IPS DF 6.9 (cell line): Measurements from ENCODE around the gene MYLIP.

Experiments used
- DNase-seq: peaks from one replicate; pipeline ENCODE4 v3.0.0-alpha.2; 2013; ENCODE audit warnings: low read depth, low spot score
- H3K27ac ChIP-seq: one replicate; pipeline ENCODE4 v1.5.1; 2013; ENCODE audit warnings: low read length, control low read depth
- H3K27me3 ChIP-seq: 2 replicates; pipeline ENCODE4 v1.6.1; 2013; ENCODE audit warnings: mild to moderate bottlenecking, low read length; ENCODE audit not compliant: control insufficient read depth, insufficient read depth
- H3K36me3 ChIP-seq: 2 replicates; pipeline ENCODE4 v1.6.1; 2013; ENCODE audit warnings: low read length; ENCODE audit not compliant: control insufficient read depth, insufficient read depth
- H3K4me1 ChIP-seq: 2 replicates; pipeline ENCODE4 v1.6.1; 2013; ENCODE audit warnings: low read length; ENCODE audit not compliant: control insufficient read depth, insufficient read depth
- H3K4me3 ChIP-seq: 2 replicates; pipeline ENCODE4 v1.5.1; 2013; ENCODE audit warnings: mild to moderate bottlenecking, low read length
- H3K9me3 ChIP-seq: 2 replicates; pipeline ENCODE4 v1.6.1; 2013; ENCODE audit warnings: low read length, inconsistent platforms; ENCODE audit not compliant: control insufficient read depth, insufficient read depth
- WGBS: extraction: QIAGEN DNeasy Blood & Tissue Kit; methylation state at CpG from one replicate; pipeline ENCODE4 v1.1.7; 2013; ENCODE audit warnings: mixed read lengths, missing lambda C conversion rate; ENCODE audit not compliant: insufficient read length, insufficient coverage; 5-methylcytosine and 5-hydroxymethylcytosine counted together

Gene MYLIP

GRCh38 chr6:16128759-16129622, at the start of gene MYLIP:
MYLIP (plus strand) TSS chr6:16129086; CDS start chr6:16129323, 237 bp downstream.
- no peaks in the 10 kb centered on the region for H3K27me3 ChIP-seq

GRCh38 chr6:16079354-16079753, 49.5 kb upstream of the MYLIP start:
- no peak overlapping the region for H3K27ac ChIP-seq
- no peak for DNase-seq
- H3K4me3 ChIP-seq = no peak overlapping the region
- H3K9me3 ChIP-seq = no peaks in the 10 kb centered on the region
- no peaks in the 10 kb centered on the region for H3K36me3 ChIP-seq
- WGBS = no CpG with 5 or more reads among the region's 1 CpG
- no peaks in the 10 kb centered on the region for H3K27me3 ChIP-seq
- H3K4me1 ChIP-seq = no peaks in the 10 kb centered on the region

More at GRCh38 chr6:16128759-16129622, at the start of gene MYLIP:
- H3K27ac ChIP-seq = no peak within 1 kb of the TSS
- no peaks in the 10 kb centered on the region for H3K9me3 ChIP-seq
- peak; percentile 73 for DNase-seq
- H3K4me3 ChIP-seq = peak within 1 kb of the TSS; percentile 68
- no peaks in the 10 kb centered on the region for H3K36me3 ChIP-seq
- H3K4me1 ChIP-seq = no peaks in the 10 kb centered on the region
- WGBS = no CpG with 5 or more reads among the region's 95 CpGs

GRCh38 chr6:16080204-16080603, 48.7 kb upstream of the MYLIP start:
- Histone ChIP-seq H3K4me3 (no peak overlapping the region), H3K9me3 (no peaks in the 10 kb centered on the region), H3K27ac (no peak overlapping the region), H3K27me3 (no peaks in the 10 kb centered on the region), H3K4me1 (no peaks in the 10 kb centered on the region), H3K36me3 (no peaks in the 10 kb centered on the region)
- WGBS = no CpG with 5 or more reads among the region's 1 CpG
- DNase-seq = no peak

GRCh38 chr6:16081326-16081725, 47.6 kb upstream of the MYLIP start:
- no peak for DNase-seq
- Histone ChIP-seq H3K36me3 (no peaks in the 10 kb centered on the region), H3K4me3 (no peak overlapping the region), H3K27ac (no peak overlapping the region), H3K4me1 (no peaks in the 10 kb centered on the region), H3K9me3 (no peaks in the 10 kb centered on the region), H3K27me3 (no peaks in the 10 kb centered on the region)
- WGBS = no CpG with 5 or more reads among the region's 4 CpGs

- H3K4me3 ChIP-seq = no peak overlapping the region
- H3K36me3 ChIP-seq = no peaks in the 10 kb centered on the region
- no peak overlapping the region for H3K27ac ChIP-seq
- WGBS = no CpG with 5 or more reads among the region's 1 CpG
- no peaks in the 10 kb centered on the region for H3K4me1 ChIP-seq
- DNase-seq = no peak
- no peaks in the 10 kb centered on the region for H3K9me3 ChIP-seq
- H3K27me3 ChIP-seq = no peaks in the 10 kb centered on the region
These were observed 46.5 kb upstream of the MYLIP start for GRCh38 chr6:16082361-16082760.

GRCh38 chr6:16086965-16087364, 41.9 kb upstream of the MYLIP start:
- no peak for DNase-seq
- no peaks in the 10 kb centered on the region for H3K27me3 ChIP-seq
- H3K27ac ChIP-seq = no peak overlapping the region
- no peaks in the 10 kb centered on the region for H3K4me1 ChIP-seq
- no peak overlapping the region for H3K4me3 ChIP-seq
- H3K36me3 ChIP-seq = no peaks in the 10 kb centered on the region
- no CpG with 5 or more reads among the region's 4 CpGs for WGBS
- H3K9me3 ChIP-seq = no peaks in the 10 kb centered on the region

GRCh38 chr6:16087386-16087785, 41.5 kb upstream of the MYLIP start:
- Histone ChIP-seq H3K9me3 (no peaks in the 10 kb centered on the region), H3K4me1 (no peaks in the 10 kb centered on the region), H3K27me3 (no peaks in the 10 kb centered on the region), H3K27ac (no peak overlapping the region), H3K36me3 (no peaks in the 10 kb centered on the region), H3K4me3 (no peak overlapping the region)
- DNase-seq = no peak
- WGBS = no CpG with 5 or more reads among the region's 3 CpGs

- no peak for DNase-seq
- Histone ChIP-seq H3K4me1 (no peaks in the 10 kb centered on the region), H3K27me3 (no peaks in the 10 kb centered on the region), H3K4me3 (no peak overlapping the region), H3K36me3 (no peaks in the 10 kb centered on the region), H3K27ac (no peak overlapping the region), H3K9me3 (no peaks in the 10 kb centered on the region)
- WGBS = no CpG with 5 or more reads among the region's 3 CpGs
These were observed 40.5 kb upstream of the MYLIP start for GRCh38 chr6:16088409-16088808.

GRCh38 chr6:16089232-16090062, 39.4 kb upstream of the MYLIP start:
- Histone ChIP-seq H3K27ac (no peak overlapping the region), H3K4me1 (no peaks in the 10 kb centered on the region), H3K36me3 (no peaks in the 10 kb centered on the region), H3K4me3 (no peak overlapping the region), H3K9me3 (no peaks in the 10 kb centered on the region), H3K27me3 (no peaks in the 10 kb centered on the region)
- DNase-seq = no peak
- WGBS = no CpG with 5 or more reads among the region's 6 CpGs

- H3K4me3 ChIP-seq = no peak overlapping the region
- H3K36me3 ChIP-seq = no peaks in the 10 kb centered on the region
- H3K27me3 ChIP-seq = no peaks in the 10 kb centered on the region
- no peaks in the 10 kb centered on the region for H3K9me3 ChIP-seq
- no peak for DNase-seq
- WGBS = no CpG with 5 or more reads among the region's 1 CpG
- no peaks in the 10 kb centered on the region for H3K4me1 ChIP-seq
- no peak overlapping the region for H3K27ac ChIP-seq
These were observed 38.4 kb upstream of the MYLIP start for GRCh38 chr6:16090452-16090851.
